HL-60 (cell line): ENCODE measurements around the gene RGMA.

Source experiments
- DNase-seq, 2 experiments: peaks; one replicate each; pipeline ENCODE4 v3.0.0-alpha.2; 2010 to 2020; ENCODE audit warnings: low read depth in 1 of 2, low spot score in 1 of 2
- H3K27ac ChIP-seq: fragments of 250-450 bp; sonication (Bioruptor Pico); replicated peaks from 2 replicates; pipeline ENCODE4 v1.5.1; 2020; ENCODE audit warnings: mild to moderate bottlenecking, moderate library complexity
- H3K27me3 ChIP-seq: fragments of 250-450 bp; sonication (Bioruptor Pico); 2 replicates; pipeline ENCODE4 v1.5.1; 2021; ENCODE audit warnings: mild to moderate bottlenecking, moderate library complexity; ENCODE audit not compliant: insufficient read depth, poor library complexity, severe bottlenecking
- H3K4me3 ChIP-seq: replicated peaks from 2 replicates; pipeline ENCODE4 v1.5.1; 2011; ENCODE audit warnings: mild to moderate bottlenecking, control low read depth, low read length; ENCODE audit not compliant: insufficient read depth
- CTCF ChIP-seq: IDR thresholded peaks from one replicate; pipeline ENCODE4 v1.5.1; 2011; ENCODE audit warnings: low read length, control low read depth, inconsistent platforms; ENCODE audit not compliant: insufficient read depth
- GABPA ChIP-seq: IDR thresholded peaks from 2 replicates; pipeline ENCODE4 v1.6.1; 2012; ENCODE audit warnings: low read depth
- POLR2AphosphoS5 ChIP-seq: IDR thresholded peaks from 2 replicates; pipeline ENCODE4 v1.6.1; 2012; ENCODE audit warnings: low read depth
- REST ChIP-seq: IDR thresholded peaks from 2 replicates; pipeline ENCODE4 v1.6.1; 2012; ENCODE audit warnings: low read depth; ENCODE audit not compliant: insufficient replicate concordance
- SPI1 ChIP-seq: IDR thresholded peaks from 2 replicates; pipeline ENCODE4 v1.6.1; 2012; ENCODE audit warnings: low read depth, mild to moderate bottlenecking, borderline replicate concordance

The RGMA gene

GRCh38 chr15:93070551-93071296, 18.3 kb downstream of the RGMA start:
- no peak overlapping the region for H3K4me3 ChIP-seq
- no peak overlapping the region for H3K27ac ChIP-seq
- peaks cover 40% of the 10 kb centered on the region for H3K27me3 ChIP-seq
- no peak for DNase-seq
- TF ChIP-seq CTCF (no peak), GABPA (no peak), POLR2AphosphoS5 (no peak), REST (no peak), SPI1 (no peak)

- Histone ChIP-seq H3K27me3 (peaks cover 37% of the 10 kb centered on the region), H3K4me3 (no peak overlapping the region), H3K27ac (no peak overlapping the region)
- TF ChIP-seq REST: no peak
- TF ChIP-seq POLR2AphosphoS5: no peak
- TF ChIP-seq GABPA: no peak
- no peak for TF ChIP-seq CTCF
- TF ChIP-seq SPI1: no peak
- no peak for DNase-seq
These were observed 18.9 kb downstream of the RGMA start for GRCh38 chr15:93070132-93070531.

- Histone ChIP-seq H3K27ac (no peak overlapping the region), H3K4me3 (no peak overlapping the region), H3K27me3 (peaks cover 29% of the 10 kb centered on the region)
- no peak for TF ChIP-seq POLR2AphosphoS5
- no peak for TF ChIP-seq SPI1
- no peak for TF ChIP-seq GABPA
- no peak for TF ChIP-seq CTCF
- TF ChIP-seq REST: no peak
- no peak for DNase-seq
These were observed 20.3 kb downstream of the RGMA start for GRCh38 chr15:93068581-93069199.
